Activated CD8-positive, alpha-beta memory T cell treated with anti-CD3 and anti-CD28 coated beads for 1 hour (primary cell): ENCODE results near the gene PBX3.

Experiments used
- DNase-seq, 2 donors: peaks; one replicate each; pipeline ENCODE4 v3.0.0-alpha.2; 2020; ENCODE audit warnings: low read depth in 1 of 2; ENCODE audit errors: extremely low read depth in 1 of 2

PBX3 gene

GRCh38 chr9:126016579-126017290 lies 269.6 kb downstream of the PBX3 start:
- no peak for DNase-seq
